ENCODE measurements around the gene PHF23.

PHF23 gene

DNA sequence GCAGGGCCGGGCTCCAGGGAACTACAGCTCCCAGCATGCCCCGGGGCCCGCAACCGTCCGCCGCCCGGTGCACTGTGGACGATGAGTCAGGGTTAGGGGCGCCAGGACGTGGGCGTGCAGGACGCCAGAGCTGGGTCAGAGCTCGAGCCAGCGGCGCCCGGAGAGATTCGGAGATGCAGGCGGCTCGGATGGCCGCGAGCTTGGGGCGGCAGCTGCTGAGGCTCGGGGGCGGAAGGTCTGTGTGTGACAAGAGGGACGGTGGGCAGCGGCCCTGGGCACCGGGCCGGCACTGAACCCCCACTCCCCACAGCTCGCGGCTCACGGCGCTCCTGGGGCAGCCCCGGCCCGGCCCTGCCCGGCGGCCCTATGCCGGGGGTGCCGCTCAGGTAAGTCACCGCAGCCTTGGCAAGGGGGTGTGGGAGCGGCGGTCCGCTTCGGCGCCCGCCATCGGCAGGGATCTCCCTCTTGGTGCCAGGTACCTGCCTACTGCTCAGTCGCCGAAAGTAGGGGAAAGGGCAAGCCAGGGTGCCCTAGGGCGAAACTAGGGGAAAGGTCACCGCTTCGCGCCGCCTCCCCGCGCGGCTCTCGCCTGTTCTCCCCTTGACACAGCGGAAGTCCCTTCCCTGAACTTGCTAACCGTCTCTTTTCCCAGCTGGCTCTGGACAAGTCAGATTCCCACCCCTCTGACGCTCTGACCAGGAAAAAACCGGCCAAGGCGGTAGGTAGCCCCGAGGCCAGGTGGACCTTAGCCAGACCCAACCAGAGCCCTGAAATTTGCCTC lies 19.3 kb downstream of the PHF23 start, which contains the start of the genes ACADVL and DLG4:
Gene ACADVL (plus strand): TSS at position 127 of the 781 bp plus-strand sequence. CDS start 47 bp downstream, at position 174.
Gene DLG4 (minus strand): TSS at position 25 of the 781 bp plus-strand sequence.
- DNase-seq: peak; percentile 83

DNA sequence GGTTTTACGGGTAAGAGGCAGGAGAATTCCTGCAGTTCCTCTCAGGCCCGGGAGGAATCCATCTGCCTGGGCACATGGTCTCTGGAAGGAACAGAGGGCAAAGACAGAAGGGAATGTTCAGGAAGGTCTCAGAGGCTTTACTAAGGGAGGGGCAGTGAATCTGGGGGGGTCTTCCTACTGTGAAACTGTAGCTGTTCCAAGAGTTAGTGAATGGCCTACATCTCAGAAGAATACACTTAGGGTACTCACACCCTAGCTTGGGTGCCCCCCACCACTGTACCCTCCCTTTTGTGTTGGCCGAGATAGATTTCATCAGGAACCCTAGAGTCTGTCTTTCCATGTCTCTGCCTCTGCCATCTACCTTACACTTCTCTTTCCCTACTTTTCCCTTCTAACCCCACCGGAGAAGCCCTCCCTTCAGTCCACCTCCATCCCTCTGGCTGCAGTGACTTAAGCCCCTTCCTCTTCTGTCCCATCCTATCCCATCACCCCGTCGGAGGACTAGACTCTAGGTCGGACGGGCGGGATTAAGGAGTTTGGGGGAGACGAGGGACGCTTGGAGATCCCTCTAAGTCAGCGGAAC lies 19.9 kb downstream of the PHF23 start:
- DNase-seq: no peak

DNA sequence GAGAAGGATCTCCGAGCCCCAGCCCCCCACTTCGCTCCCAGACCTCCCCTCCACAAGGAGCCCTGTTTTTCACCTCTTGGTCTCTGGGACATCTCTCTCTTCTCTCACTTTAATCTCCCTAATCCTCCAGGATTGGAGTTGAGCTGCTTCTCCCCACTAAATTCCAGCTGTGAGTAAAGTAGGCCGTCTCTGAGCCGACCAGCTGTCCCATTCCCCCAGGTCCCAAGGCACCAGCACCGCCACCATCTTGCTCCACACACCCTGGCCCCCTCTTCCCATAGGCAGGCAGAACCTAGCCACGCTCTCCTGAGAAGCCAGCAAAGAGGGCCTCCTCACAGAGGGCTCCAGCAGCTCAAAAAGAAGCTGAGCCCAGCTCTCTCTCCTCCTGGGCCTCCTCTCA lies 20.5 kb downstream of the PHF23 start:
- DNase-seq: no peak

DNA sequence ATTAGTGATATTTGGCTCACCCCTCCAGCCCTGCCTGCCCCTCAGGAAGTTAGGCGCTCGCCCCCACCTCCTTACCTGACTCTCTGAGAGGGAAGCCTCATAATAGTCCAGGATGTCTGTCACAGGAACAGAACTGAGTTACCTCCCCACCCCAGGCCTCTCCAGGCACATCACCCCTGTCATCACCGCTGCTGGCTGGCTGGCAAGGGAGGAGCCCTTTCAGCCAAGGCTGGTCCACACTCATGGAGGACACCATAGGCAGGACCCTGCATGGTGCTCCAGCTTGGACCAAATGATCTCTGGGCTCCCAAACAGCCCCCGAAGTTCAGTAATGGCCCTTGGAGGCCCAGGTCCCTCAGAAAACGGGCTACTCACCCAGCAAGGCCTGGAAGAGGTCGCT lies 21.1 kb downstream of the PHF23 start:
- no peak for DNase-seq

DNA sequence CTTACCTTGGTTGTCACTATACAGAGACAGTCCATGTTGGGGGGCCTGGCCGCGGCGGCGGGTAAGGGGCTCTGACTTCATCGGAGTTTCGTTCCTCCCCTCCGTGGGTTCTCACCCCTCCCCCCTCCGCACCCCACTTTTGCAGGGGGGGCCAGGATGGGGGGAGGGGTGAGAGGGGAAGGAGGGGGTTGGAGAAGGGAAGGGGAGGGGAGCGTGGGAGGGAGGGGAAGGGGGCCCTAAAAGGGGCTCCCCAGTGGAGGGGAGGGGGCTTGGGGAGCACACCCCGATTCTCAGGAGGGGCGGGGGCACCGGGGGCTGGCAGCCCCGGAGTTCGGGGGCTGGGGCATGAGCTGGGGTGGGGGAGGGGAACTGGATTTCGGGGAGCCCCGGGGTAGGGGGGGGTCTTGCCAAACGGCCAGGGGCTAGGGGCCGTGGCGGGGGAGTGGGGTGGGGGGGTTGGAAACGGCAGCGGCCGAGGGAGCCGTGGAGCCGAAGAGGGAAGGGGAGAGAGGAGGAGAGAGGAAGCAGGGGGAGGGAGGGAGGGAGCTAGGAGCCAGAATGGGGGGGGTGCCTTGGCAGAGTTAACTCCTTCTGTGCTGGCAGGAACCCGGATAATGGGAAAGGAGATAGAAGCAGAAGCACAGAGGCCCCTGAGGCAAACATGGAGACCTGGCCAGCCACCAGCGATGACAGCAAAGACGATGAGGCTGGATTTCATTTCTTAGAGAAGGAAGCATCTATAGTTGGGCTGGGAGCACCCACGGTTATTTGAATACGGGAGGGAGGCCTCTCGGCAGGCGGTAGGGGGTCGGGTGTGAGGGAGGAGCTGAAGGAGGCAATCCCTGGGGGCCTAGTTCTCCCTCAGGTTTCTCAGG lies 21.9 kb downstream of the PHF23 start:
- peak; percentile 26 for DNase-seq

- no peak for DNase-seq
Measured at GRCh38 chr17:7216242-7217112, 22.8 kb downstream of the PHF23 start.

GRCh38 chr17:7215652-7216180 lies 23.5 kb downstream of the PHF23 start:
- DNase-seq: peak; percentile 26

DNA sequence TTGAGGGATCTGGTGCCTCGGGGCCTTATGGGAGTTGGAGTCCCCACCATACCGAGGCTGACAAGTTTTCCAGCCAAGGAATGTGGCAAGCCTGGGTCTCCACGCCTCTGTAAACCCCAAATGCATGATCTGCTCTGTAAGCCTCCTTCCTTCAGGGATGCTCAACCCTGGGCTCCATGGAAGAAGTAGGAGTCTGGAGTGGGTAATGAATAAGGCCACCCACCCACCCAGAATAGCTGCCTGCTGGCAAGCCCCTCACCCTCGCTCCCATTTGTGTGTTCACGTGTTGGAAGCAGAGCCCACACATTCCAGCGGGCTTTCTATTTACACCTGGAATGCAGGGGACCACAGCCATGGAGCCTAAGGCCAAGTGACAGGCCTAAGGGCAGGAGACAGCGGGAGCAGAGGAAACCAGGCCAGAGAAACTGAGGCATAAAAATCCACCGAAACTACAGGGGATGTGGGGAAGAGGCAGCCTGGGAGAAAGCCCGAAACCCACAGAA lies 24.1 kb downstream of the PHF23 start:
- no peak for DNase-seq

DNA sequence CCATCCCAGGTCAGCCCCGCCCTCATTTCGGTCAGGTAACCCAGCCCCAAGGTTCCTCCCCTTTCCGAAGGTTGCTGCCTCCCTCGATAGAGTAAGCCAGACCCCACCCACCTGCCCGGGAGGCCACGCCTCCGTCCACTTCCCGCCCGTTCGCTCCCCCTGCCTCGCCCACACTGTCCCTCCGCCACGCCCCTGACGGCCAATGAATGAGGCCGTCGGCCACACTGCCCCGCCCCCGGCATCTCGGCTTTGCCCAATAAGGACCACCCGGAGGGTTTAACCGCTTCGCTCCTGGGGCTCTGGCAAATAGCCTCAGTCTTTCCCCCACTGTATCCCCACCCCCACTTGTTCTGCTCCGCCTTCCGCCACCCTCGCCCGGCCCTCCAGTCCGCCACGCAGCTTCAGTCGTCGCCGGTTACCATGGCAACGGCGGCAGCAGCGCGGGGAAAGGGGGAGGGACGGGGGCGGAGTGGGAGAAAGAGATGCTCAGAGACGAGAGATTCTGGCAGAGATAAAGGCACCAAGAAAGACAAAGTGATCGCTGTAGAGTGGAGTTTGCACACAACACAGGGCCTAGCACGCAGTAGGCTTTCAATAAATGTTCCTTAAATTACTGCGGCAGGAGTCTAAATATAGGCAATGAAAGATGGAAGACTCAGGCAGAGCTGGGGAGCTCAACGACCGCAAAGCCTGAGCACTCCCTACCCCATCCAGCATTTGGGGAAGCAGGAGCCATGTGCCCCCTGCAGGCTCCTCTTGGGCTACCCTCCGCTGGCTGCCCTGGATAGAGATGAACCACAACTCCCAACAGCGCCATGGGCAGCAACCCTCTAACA lies 24.7 kb downstream of the PHF23 start:
- peak; percentile 100 for DNase-seq

DNA sequence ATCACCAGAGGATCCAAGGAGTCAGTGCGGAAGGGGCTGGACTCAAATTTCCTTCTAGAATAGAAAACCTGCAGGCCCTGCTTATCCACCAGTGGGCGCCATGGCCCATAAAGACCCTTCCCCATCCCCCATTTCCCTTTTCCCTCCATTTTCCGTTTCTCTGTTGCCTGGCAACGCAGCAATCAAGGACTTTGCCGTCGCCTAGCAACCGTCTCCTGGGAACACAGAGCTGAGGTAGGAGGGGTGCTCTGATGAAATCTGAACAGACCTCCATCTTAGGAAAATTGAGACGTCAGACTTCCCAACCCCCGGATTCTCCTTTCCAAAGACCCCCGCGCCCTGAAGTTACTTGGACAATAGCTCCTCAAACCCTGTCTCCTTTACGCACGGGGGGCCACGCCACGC lies 25.4 kb downstream of the PHF23 start:
- DNase-seq: peak; percentile 90

- DNase-seq: no peak
Measured at GRCh38 chr17:7211491-7212273, 27.6 kb downstream of the PHF23 start.

DNA sequence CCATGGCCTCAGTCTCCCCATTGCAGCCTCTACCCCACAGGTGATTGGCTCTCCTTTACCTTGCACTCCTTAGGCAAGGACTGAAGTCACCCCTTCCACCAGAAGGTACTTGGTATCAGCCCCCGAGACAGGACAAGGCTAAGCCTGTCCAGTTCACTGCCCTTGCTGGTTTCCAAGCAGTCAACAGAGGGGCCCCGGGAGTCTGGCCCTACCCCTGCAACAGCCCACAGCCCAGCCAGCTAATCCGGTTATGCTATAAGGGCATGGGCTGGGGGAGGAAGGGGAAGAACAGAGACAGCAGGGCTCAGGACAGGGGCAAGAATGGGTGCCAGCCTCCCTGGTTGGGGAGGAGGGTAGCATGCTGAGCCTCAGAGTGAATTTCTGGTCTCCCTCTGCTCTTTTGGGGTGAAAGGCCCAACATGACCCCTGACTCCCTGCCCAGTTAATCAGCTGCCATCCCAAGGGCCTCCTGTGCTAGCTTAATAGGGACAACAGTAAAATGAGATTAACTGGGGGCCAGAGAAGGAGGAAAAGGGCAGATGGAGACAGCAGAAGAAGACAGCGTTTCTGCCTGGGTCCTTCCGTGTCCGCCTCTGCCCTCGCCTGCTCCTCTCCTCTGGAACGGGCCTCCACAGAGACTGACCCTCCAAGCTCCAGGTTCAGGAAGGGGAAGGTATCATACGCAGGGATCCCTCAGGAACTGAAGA lies 30.4 kb downstream of the PHF23 start:
- no peak for DNase-seq

DNA sequence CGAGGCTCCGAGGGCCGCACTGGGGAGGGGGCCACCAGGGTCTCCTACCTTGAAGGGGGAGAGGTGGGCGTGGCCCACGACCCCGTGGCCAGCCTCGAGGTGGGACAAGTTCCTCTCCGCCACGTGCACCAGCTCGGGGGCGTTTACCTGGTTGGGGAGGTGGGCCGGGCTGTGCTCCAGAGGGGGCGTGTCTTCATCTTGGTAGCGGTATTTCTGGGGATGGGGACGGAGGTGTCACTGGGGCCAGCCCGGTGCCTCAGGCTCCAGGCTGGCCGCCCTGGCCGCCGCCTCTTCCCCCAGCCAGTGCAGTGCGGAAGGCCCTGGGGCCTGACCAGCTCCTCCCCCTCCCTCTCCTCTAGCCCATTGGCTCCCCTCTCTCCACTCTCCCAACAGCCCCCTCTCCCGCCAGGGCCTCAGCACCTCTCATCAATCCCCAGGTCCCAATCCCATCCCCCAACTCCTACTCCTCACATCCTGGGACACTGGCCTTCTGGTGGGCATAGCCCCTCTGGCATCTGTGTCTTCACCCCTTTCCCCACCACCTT lies 31.2 kb downstream of the PHF23 start:
- DNase-seq: no peak

GRCh38 chr17:7207120-7208001 lies 31.9 kb downstream of the PHF23 start:
- no peak for DNase-seq

GRCh38 chr17:7205561-7205960 lies 33.7 kb downstream of the PHF23 start:
- no peak for DNase-seq

DNA sequence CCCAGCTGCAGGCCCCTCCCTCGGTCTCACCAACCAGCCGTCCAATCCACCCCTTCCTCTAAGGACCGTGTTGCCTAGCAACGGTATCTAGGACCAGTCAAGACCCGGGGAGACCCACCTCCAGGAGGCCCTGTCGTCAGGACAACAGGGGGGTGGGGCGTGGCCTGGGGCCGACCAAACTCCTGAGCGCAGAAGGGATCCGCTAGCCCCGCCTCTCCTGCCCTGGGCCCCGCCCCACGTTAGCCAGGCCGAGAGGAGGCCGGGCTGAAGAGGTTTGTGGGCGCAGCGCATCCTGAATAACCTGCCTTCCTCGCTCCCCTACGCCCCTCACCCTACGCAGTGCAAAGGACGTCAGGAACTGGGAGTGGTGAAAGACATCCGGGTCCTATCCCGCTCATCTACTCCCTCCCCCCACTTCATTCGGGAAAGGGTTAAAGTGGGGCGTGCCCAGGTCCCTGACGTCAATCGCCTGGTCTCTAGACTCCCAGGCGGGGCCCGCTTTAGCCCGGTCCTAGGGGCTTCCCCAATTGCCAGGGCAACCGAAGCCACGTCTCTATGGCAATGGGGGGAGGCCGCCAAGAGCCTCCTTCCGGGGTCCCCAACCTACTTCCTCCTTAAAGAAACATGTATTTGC lies 34.3 kb downstream of the PHF23 start:
- peak; percentile 99 for DNase-seq

DNA sequence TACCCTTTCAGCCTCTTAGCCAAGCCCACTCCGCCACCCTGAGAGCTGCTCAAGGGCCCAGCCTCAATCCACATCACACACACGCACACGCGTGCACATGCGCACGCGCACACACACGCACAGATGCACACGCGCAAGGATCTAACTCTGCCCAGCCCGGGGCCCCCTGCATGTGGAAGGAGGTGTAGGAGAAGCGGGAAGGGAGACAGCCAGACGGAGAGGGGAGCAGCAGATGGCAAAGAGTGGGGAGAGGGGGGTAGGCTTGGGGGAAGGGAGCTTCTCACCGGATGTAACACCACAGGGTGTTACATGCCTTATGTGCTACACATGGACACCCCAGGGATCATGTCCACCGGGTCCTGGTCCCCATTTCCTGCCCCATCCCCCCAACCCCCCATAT lies 34.9 kb downstream of the PHF23 start:
- DNase-seq: no peak

DNA sequence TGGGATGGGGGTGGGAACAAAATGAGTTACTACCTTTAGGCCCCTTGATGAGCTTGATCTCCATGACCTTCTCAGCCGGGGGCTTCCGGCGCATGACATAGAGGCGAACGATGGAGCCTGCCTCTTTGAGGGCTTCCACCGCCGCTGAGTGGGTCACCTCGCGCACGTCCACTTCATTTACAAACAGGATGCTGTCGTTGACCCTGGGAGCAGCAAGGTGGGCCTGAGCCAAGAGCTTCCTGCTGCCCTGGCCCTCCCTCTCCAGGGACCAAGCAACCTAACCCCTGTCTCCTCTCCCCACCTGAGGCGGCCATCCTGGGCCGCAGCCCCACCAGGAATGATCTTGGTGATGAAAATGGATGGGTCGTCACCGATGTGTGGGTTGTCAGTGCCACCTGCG lies 35.9 kb downstream of the PHF23 start:
- DNase-seq: no peak
